Measurements from ENCODE around the gene OPHN1.
A peak's percentile ranks its signal among the peaks of the same experiment; 100 is the strongest.

Gene OPHN1

GRCh38 chrX:68060506-68061205, 372.6 kb downstream of the OPHN1 start:
- peak; percentile 24 for DNase-seq (ENCODE audit: low read depth)

GRCh38 chrX:68059469-68059868, 373.8 kb downstream of the OPHN1 start:
- DNase-seq (ENCODE audit: low read depth), result no peak

- DNase-seq (ENCODE audit: low read depth), result no peak
These were observed 383.8 kb downstream of the OPHN1 start for GRCh38 chrX:68049466-68049865.

- DNase-seq (ENCODE audit: low read depth), result no peak
These were observed 384.5 kb downstream of the OPHN1 start for GRCh38 chrX:68048774-68049173.

- no peak for DNase-seq (ENCODE audit: low read depth)
These were observed 388.2 kb downstream of the OPHN1 start for GRCh38 chrX:68045008-68045577.

GRCh38 chrX:68043713-68044438, 389.4 kb downstream of the OPHN1 start:
- DNase-seq (ENCODE audit: low read depth), result no peak

- DNase-seq (ENCODE audit: low read depth), result no peak
These were observed 392.2 kb downstream of the OPHN1 start for GRCh38 chrX:68041110-68041509.

- no peak for DNase-seq (ENCODE audit: low read depth)
These were observed 414.8 kb downstream of the OPHN1 start for GRCh38 chrX:68018248-68019203.

GRCh38 chrX:67998540-67998939, 434.8 kb downstream of the OPHN1 start:
- no peak for DNase-seq (ENCODE audit: low read depth)

Measured in CMK (cell line).